Omental fat pad (tissue), 4 donors: ENCODE measurements around the gene CIROP. TPM values are rescaled to one million over a fixed set of nuclear protein-coding genes. Genes with fewer than 3 reads are reported as not detected.

Experiments used
- ATAC-seq: fragments of 150-250 bp; one replicate; pipeline ENCODE4 v1.9.1; 2016; ENCODE audit warnings: mild to moderate bottlenecking, moderate library complexity; ENCODE audit not compliant: low FRiP score
- DNase-seq: peaks from one replicate; pipeline ENCODE4 v3.0.0-alpha.2; 2019; ENCODE audit warnings: low spot score
- total RNA-seq, 4 donors: library from RNA; depleted of rRNA; stranded (reverse); fragments of >200 nt; gene quantifications; one replicate each; pipeline ENCODE4 v1.1.0, GENCODE V29; 2016
- TF ChIP-seq, protein P1 (sequence below), 3 donors: fragments of 450-650 bp; IDR thresholded peaks; one replicate each; pipeline ENCODE4 v1.5.1; 2016 to 2017; ENCODE audit warnings: antibody characterized with exemption in 3 of 3, mild to moderate bottlenecking in 3 of 3, moderate library complexity in 2 of 3

The CIROP gene
- total RNA-seq, 4 donors from 2014 or later = 0.25 TPM; not detected in 3

DNA sequence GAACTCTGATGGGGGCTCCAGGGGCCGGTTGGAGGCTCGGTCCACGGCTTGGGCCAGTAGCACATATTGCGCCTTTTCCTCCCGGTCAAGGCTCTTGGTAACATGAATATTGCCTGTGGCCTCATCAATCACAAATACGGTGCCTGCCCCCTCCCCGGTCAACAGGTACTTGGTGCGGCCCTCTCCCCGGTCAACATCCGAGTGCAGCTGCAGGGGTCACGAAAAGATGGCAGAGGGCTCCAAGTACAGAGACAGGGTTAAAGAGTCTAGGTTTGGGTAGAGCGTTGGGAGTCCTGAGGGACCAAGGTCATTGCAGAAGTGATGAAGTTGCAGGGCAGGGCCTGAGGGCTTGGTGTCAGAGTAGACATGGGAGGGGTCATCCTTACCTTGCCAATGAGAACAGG, 49.6 kb downstream of the CIROP start:
- no peak for DNase-seq
- TF ChIP-seq, protein P1, sequence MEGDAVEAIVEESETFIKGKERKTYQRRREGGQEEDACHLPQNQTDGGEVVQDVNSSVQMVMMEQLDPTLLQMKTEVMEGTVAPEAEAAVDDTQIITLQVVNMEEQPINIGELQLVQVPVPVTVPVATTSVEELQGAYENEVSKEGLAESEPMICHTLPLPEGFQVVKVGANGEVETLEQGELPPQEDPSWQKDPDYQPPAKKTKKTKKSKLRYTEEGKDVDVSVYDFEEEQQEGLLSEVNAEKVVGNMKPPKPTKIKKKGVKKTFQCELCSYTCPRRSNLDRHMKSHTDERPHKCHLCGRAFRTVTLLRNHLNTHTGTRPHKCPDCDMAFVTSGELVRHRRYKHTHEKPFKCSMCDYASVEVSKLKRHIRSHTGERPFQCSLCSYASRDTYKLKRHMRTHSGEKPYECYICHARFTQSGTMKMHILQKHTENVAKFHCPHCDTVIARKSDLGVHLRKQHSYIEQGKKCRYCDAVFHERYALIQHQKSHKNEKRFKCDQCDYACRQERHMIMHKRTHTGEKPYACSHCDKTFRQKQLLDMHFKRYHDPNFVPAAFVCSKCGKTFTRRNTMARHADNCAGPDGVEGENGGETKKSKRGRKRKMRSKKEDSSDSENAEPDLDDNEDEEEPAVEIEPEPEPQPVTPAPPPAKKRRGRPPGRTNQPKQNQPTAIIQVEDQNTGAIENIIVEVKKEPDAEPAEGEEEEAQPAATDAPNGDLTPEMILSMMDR (IDR thresholded peaks at IDR 0.05) = no peak
- ATAC-seq = no peak

DNA sequence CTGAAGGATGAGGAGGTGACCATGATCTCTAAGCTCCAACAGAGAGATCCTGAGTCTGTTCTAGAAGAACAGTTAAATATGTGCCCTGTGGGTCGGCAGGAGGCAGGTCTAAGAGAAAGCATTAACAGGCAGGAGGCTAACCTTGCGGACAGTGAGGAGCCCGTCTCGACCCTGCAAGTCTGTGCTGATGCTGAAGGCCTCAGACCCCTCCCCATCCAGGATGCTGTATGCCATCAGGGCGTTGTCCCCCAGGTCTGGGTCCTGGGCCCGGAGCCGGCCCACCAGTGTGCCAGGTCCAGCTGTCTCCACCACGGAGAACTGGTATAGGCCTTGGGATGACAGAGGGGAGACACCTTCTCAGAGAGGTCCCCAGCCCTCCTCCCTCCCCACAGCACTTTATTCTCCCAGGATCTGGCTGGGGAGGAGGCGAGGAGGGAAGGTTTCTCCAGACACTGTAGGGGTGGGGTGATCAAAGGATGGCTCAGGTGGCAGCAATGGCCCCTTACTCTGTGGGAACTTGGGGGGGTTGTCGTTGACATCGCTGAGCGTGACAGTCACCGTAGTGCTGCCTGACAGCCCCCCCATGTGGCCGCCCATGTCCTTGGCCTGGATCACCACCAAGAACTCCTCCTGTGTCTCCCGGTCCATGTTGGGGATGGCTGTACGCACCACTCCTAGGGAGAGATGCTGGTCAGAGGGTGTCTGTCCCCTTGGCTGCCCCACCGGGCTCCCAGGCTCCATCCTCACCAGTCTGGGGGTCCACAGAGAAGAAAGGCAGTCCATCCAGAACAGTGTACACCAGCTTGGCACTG, 50.6 kb downstream of the CIROP start:
- TF ChIP-seq, protein P1 (IDR thresholded peaks at IDR 0.05) = no peak
- no peak for ATAC-seq
- DNase-seq = no peak

DNA sequence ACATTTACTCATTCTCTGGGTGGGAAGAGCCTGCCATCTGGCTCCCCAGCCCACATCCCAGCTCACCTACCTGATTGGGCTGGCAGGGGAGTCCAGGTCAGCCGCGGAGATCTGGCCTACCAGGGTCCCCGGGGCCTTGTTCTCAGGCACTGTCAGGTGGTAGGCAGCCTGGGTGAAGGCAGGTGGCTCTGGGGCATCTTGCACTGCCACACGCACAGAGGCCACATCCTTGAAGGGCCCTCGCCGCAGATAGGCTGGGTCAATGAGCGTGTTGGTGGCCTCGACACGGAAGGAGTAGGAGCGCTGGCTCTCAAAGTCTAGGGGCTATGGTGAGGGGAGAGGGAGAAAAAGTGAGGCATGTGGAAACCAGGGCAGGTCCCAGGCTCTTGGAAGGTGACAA, 51.4 kb downstream of the CIROP start:
- DNase-seq = no peak
- TF ChIP-seq, protein P1 (IDR thresholded peaks at IDR 0.05) = no peak
- ATAC-seq = no peak

DNA sequence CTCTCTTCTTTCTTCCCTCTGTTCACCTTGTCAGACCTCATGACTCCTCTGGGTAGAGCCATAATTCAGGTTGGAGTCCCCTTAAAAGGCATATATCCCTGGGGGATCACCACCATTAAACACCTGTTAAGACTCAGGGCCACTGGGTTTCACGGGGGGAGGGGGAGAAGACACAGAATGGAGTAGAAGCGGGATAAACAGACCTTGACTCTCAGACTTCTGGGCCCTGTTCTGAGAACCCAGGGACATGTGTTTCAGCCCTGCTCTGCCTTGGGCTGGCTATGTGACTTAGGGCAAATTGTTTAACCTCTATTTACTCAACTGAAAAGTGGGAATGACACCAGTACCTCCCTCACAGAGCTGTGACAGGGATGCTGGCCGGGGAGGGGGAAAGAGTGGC, 52.1 kb downstream of the CIROP start:
- TF ChIP-seq, protein P1 (IDR thresholded peaks at IDR 0.05) = no peak
- no peak for DNase-seq
- ATAC-seq = no peak

DNA sequence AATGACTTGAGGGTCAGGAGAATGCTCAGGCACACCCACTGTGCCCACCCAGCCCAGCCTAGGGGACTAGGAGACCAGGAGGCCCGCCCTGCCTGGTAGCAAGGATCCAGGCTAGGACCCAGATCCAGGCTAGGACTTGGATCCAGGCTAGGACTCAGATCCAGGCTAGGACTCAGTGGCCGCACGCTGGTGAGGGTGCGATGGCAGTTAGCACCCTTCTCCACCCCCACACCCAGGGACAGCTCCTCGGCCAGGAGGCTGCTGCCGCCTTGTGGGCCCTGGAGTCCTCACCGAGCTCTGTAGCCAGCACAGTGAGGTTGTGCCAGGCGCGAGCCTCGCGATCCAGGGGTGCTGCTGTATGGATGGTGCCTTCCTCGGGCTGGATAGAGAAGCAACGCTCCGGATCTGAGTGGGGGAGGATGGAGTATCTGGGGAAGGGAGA, 52.6 kb downstream of the CIROP start:
- ATAC-seq (no peak), DNase-seq (no peak)
- TF ChIP-seq, protein P1 (IDR thresholded peaks at IDR 0.05) = no peak

DNA sequence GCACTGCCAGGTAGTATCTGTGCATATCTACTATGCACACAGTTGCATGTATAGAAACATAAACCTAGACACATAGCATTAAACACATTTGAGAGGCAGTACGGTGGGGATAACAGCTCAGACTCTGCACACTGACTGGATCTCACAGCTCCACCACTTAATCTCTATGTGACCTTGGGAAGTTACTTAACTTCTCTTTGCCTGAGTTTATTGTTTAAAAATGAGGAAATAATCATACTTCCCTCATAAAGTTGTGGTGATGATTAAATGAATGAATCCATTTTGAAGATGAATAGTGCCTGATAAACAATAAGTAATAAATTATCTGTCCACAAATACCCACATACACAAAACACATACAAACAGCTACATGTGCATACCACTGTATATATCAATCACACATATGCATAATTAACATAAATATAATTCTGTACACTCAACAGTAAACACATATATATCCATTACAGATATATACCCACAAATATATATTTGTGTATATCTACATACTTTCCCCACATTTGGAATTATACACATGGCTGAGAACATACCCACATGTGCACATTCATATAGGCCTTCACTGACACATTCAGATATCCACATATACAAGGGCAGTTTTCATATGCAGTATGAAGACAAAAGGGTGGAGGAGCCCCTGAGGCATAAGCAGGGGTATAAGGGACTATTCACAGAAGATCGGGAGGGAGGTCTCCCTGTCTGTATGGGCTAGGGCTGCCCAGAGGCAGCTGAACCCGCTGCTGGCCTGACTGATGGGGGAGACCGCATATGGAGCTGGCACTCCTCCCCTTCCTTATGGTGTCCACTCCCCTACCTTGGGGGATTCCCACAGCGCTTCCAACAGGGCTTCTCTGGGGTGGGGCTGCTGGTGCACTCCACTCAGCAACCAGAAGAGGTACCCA, 53.4 kb downstream of the CIROP start:
- ATAC-seq = no peak
- DNase-seq = no peak
- TF ChIP-seq, protein P1 (IDR thresholded peaks at IDR 0.05) = no peak

Other genes starting within 250 kb of the CIROP start
- gene LRP10, start 233.2 kb downstream of the CIROP start, total RNA-seq = 100 to 1,000 TPM in 2 of 4 donors, 10 to 100 TPM in 2; 73.5 to 125 (median 96.6) TPM
- gene REM2, start 221.8 kb downstream of the CIROP start, total RNA-seq = 1 to 10 TPM in 2 of 4 donors, under 1 TPM in 2; 0.24 to 3.3 (median 1.0) TPM
- 100 to 1,000 TPM in 2 of 4 donors, 10 to 100 TPM in 2; 48.7 to 127 (median 85.9) TPM for gene RBM23, start 185.8 kb downstream of the CIROP start, total RNA-seq
- gene PRMT5, start 175.6 kb downstream of the CIROP start, total RNA-seq = 10 to 100 TPM; 38.8 to 54.9 (median 49.6) TPM
- gene HAUS4, start 147.9 kb downstream of the CIROP start, total RNA-seq = 10 to 100 TPM; 27.0 to 84.8 (median 32.0) TPM
- 10 to 100 TPM in 2 of 4 donors, 1 to 10 TPM in 2; 4.0 to 13.4 (median 9.9) TPM for gene AJUBA, start 122.4 kb downstream of the CIROP start, total RNA-seq
- gene C14orf93, start 94.8 kb downstream of the CIROP start, total RNA-seq = 10 to 100 TPM in 1 of 4 donors, 1 to 10 TPM in 3; 6.0 to 12.2 (median 8.4) TPM
- gene PSMB5, start 70.1 kb downstream of the CIROP start, total RNA-seq = 100 to 1,000 TPM; 126 to 150 (median 129) TPM
- gene PSMB11, start 62.8 kb downstream of the CIROP start, total RNA-seq = not detected
- gene CDH24, start 47.5 kb downstream of the CIROP start, total RNA-seq = 1 to 10 TPM; 1.6 to 4.9 (median 1.8) TPM
- 100 to 1,000 TPM in 3 of 4 donors, 10 to 100 TPM in 1; 85.6 to 143 (median 120) TPM for gene ACIN1, start 9.9 kb downstream of the CIROP start, total RNA-seq
- gene C14orf119, start 9.5 kb downstream of the CIROP start, total RNA-seq = 10 to 100 TPM; 39.2 to 46.7 (median 43.6) TPM
- 1 to 10 TPM in 1 of 4 donors, under 1 TPM in 2, not detected in 1; 0.36 to 2.7 (median 0.37) TPM for gene CEBPE, start 14.3 kb upstream of the CIROP start, total RNA-seq
- 100 to 1,000 TPM in 1 of 4 donors, 10 to 100 TPM in 3; 40.2 to 106 (median 92.1) TPM for gene SLC7A8, start 78.7 kb upstream of the CIROP start, total RNA-seq
- not detected for gene RNF212B, start 132.9 kb upstream of the CIROP start, total RNA-seq
- gene HOMEZ, start 181.1 kb upstream of the CIROP start, total RNA-seq = 10 to 100 TPM in 2 of 4 donors, 1 to 10 TPM in 2; 3.5 to 13.6 (median 10.6) TPM
- gene PPP1R3E, start 197.9 kb upstream of the CIROP start, total RNA-seq = 10 to 100 TPM in 1 of 4 donors, 1 to 10 TPM in 3; 5.9 to 12.9 (median 6.9) TPM
- gene BCL2L2, start 201.8 kb upstream of the CIROP start, total RNA-seq = 10 to 100 TPM; 37.2 to 62.7 (median 51.8) TPM
- 10 to 100 TPM; 58.2 to 78.4 (median 59.2) TPM for gene PABPN1, start 216.5 kb upstream of the CIROP start, total RNA-seq
- 10 to 100 TPM in 1 of 4 donors, 1 to 10 TPM in 3; 7.7 to 13.0 (median 8.4) TPM for gene SLC22A17, start 247.9 kb upstream of the CIROP start, total RNA-seq